Renal pelvis (tissue), 4 donors: Measurements from ENCODE around the gene ZMIZ1. TPM values are rescaled to one million over a fixed set of nuclear protein-coding genes. Genes with fewer than 3 reads are reported as not detected.
A peak's percentile ranks its signal among the peaks of the same experiment; 100 is the strongest.

Source experiments
- DNase-seq: peaks from one replicate; pipeline ENCODE4 v3.0.0-alpha.2; 2013
- polyA plus RNA-seq, 3 donors: library from polyadenylated mRNA; unstranded; fragments of 120-200 nt; gene quantifications; one replicate each; pipeline ENCODE4 v1.2.1, GENCODE V29; 2013; ENCODE audit not compliant: insufficient read length in 3 of 3

ZMIZ1 gene
- polyA plus RNA-seq, 3 donors, result 64.2 to 83.6 (median 78.7) TPM

DNA sequence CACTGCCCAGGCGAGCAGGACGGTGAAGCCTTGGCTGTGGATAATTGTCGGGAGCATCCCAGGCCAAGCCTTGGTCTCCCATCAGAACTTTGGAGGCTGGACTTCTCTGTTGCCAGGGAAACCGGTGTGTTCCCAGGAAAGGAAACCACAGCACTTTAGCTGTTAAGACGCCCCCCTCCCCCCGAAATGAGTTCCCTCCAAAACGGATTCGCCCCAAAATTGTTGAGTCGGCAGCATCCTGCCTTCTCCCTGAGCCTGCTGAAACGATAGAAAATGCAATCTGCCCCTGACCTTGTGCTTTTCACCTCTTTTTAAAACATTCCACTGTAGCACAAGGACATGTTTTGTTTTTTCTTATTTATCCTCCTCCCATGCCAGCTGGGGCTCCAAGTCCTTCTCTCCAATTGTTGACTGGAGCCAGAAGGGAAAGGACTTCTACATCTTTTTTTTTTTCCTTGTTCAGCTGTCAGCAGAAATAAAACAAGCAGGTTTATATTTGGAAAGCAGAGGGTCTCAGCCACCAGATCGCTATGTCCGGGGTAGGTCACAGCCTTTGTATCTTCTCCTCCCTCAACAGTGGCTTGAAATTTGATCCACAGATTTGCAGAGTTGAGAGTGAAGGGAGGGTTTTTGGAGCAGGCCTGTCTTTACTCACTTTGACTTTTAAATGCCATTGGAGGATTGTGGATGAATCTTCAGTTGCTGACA is 116.5 kb downstream of the ZMIZ1 start:
- DNase-seq, result peak; percentile 76

DNA sequence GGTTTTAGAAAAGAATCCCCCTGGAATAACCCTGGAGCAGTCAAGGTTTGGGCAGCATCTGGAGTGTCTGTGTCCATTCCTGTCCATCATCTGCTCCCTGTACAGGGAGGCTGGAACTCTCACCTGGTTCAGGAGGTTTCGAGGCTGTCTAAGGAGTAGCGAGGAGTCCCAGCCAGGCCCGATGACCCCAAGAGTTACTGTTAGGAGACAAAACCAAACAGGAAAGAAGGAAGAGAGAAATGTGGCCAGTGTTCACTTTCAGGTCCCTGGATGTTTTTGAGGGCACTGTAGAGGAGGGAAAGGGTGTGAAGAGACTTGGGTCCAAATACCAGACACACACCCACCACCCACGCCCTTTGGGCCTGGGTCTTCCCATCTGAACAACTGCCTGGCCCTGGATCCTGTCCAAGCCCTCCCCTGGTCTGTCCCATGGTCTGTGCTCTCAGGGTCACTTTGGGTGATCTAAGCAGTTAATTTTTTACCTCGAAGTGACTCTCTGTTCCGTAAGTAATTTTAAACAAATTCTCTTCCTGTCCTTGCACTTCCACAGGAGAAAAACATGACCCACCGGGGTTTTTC is 117.1 kb downstream of the ZMIZ1 start:
- DNase-seq, result no peak

- DNase-seq, result no peak
These were observed 117.8 kb downstream of the ZMIZ1 start for GRCh38 chr10:79186486-79187120.

GRCh38 chr10:79187121-79187940 is 118.6 kb downstream of the ZMIZ1 start:
- DNase-seq, result no peak

DNA sequence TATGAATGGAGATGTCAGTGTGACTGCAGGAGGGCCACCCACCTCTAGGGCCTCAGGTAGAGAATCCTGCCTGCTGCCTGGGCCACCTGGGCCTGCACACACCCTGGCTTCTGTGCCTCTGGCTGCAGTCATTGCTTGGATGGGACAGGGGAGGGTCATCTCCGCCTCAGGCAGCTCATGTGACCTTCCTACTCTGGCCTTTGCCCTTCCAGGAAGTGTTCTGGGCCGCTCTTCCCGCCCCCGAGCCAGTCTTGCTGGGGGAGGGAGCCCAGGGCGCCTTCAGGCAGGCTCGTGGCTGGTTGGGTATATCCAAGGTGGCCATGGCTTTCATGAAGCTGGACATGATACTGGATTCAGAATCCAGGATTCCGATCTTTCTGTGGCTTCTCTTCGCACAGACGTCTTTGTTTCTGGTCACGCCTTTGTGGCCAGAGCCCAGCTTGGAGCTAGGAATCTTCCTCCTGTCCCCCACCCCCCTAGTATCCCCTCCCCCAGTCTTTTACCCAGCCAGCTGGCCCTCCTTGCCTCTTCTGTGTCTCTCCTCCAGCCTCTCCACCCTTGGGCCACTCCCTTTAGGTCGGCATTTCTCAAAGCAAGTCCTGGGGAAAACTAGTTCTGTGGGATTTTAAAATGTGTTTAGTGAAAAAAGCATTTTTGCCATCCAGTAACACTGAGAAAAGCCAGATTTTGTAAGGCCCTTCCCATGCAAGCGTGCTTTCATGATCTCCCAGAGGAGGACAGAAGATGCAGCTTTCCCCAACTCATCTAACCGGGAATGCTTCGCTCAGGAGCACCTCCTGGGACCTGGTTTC is 119.6 kb downstream of the ZMIZ1 start:
- DNase-seq, result no peak

- DNase-seq, result no peak
These were observed 120.4 kb downstream of the ZMIZ1 start for GRCh38 chr10:79189181-79189580.

DNA sequence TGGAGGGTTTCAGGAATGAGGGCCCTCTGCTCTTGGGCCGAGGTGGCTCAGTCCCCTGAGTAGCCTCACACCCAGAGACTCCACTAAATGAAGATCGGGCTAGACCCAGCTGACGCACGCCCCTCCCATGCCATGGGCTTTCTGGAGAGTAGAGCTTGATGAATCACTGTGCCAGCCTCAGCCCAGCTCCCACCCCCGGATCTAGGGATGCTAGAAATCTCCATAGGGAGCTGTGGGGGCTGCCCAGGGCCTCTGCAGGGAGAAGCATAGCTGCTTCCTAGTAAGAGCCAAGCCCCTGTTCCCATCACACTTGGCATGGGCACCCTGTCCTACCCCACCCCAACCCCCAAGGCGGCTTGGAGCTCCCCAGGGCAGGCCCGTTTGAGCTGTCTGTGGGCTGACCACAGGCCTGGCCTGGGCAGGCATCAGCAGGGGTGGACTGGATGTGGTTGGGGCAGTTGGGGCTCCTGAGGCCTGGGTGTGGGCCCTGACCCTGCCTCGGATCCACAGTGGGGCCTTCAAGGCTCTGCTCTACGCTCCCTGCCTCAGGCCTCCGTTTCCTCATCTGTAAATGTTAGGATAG is 121.2 kb downstream of the ZMIZ1 start:
- DNase-seq, result no peak

DNA sequence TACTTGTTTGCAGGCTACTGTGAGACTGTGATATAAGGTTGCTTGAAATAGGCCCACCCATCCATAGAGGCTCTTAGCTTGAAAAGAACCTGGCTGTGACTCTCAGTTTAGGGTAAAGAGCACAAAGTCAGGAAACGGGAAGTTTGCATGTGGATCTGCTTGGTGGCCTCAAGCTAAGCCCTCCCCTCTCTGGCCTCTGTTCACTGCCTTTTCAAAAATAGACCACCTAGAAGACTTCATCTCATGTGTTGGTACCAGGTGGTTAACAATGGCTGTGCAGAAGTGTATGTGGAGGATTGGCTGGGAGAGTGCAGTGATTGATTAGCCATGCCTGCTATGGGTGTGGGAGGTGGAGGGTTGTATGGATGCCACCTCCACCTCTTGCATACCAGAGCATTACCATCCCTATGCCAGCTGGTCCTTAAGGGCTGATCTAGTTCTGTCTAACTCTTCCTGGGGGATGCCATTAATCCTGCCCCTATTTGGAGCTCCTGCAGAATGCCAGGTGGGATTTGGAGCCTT is 122.0 kb downstream of the ZMIZ1 start:
- DNase-seq, result no peak

DNA sequence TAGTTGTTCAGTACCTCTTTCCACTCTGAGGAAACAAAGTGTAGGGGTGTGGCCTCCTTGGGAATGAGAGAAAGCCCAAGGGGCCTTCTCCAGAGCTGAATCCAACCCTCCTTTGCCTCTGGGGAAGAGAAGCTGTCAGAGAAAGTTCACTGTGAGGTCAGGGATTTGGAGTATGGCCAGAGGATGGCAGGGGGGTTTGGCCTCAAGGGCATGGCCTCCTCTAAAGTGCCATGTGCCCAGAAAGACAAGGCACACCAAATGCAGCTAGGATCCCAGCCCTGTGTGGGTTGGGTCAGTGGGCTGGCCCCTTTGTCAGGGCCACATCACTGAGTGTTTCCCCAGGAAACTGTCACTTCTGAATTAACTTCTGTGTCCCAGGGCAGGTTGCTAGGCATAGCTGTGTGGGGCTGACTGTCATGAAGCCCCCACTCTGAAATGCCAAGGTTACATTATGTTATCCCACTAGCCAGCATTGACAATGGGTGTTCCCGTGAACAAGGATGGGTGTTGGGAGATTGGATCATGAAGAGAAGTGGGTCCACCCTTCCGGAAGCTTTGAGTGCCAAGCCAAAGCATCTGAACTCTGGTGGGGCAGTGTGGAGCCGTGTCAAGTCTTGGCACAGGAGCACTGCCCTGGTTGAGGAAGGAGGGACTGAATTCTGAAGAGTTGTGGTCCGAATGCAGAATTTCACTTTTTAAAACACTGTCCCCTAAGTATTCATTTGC is 123.3 kb downstream of the ZMIZ1 start:
- no peak for DNase-seq

DNA sequence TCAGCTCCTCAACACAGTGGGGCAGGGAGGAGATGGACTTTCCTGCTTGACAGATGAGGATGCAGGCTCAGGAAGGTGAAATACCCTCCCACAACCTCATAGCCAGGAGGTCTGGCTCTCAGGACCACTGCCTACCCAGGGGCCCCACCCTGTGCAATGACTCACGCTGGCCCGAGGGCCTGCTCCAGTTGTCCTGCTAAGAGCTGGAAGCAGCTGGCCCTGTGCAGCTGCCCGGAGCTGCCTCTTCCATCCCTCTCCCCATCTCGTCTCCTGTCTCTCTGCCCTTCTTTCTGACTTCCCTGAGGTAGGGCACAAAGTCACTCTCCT is 123.9 kb downstream of the ZMIZ1 start:
- no peak for DNase-seq

DNA sequence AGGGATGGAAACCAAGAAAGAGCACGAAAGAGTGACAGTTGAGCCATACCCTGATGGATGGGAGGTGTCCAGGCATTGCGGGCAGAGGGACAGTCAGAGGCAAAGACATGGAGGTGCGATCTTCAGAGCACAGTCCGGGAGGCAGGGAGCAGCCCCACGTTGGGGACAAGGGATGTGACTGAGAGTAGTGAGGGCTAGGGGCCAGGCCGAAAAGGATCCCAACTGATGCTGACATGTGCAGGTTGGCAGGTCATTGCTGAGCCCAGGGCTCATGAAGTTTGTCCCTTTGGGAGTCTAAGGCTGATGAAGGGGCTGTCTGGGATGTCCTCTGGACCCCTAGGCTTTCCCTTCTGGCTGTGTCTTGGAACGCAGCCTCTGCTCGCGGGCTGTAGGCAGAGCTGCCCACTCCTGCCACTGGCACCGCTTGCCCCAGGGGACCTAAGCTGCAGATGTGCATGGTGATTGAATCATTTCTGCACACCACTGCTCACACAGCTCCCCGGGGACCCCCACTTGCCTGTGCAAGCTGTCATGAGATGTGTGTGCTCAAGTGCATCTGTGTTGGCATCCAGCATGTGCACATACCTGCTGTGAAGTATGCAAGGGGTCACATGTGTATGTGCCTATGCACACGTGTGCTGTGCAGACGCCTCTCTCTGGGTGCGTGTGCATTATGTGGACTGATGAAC is 125.1 kb downstream of the ZMIZ1 start:
- DNase-seq, result no peak

GRCh38 chr10:79195091-79195923 is 126.5 kb downstream of the ZMIZ1 start:
- peak; percentile 82 for DNase-seq

DNA sequence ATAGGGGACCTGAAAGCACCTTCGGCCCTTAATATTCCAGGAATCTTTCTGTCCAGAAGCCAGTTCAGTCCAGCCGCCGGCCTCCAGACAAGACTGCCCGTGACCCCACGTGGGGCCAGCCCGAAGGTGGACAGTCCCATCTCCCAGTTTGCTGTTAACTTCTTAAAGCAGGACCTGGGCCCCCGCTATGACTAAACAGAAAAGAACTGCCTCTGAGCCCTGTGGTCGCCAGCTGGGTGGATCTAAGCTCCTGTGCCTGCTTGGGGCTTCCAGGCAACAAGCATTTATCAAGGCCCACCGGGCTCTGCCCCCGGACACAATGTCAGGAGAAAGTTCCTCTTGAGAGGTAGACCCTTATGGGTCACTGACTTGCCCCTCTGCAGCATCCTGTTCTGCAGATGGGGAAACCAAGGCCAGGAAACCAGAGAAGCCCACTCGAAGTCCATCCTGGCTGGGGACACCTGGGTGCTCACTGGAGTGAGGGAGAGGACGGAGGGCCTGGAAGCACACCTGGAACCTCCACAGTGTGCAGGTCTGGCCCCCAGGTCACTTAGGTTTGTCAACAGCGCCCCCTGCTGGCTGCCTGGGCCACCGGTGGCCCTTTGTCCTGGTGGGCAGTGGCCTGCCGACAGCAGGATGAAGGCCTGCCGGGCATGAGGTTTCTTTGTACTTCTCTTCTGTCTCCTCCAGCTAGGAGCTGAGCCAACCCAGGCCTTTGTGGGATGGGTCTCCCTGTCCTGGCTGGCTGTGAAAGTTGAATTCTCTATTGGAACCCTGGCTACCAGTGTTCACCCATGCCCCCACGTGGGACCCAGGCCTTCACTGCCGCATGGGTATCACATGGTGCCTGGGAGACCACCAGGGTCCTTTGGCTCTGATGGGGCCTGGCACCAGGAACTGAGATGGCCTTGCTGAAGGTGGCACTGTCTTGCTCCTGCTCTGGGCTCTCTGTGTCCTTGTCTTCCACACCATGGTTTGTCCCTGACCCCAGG is 128.0 kb downstream of the ZMIZ1 start:
- no peak for DNase-seq

GRCh38 chr10:79197558-79197957 is 128.8 kb downstream of the ZMIZ1 start:
- no peak for DNase-seq

- DNase-seq, result no peak
These were observed 131.6 kb downstream of the ZMIZ1 start for GRCh38 chr10:79200346-79200745.

- no peak for DNase-seq
These were observed 132.9 kb downstream of the ZMIZ1 start for GRCh38 chr10:79201706-79202105.

- no peak for DNase-seq
These were observed 133.6 kb downstream of the ZMIZ1 start for GRCh38 chr10:79202188-79203013.
